BE2C (cell line): ENCODE data around the gene FCGR3B. TPM values are rescaled to one million over a fixed set of nuclear protein-coding genes. Genes with fewer than 3 reads are reported as not detected.
"Not testable (repeated sequence)": the region's sequence is repeated elsewhere in the genome, so short reads cannot be mapped to it uniquely, and the experiment has no call there.

Source experiments
- DNase-seq: peaks from one replicate; pipeline ENCODE4 v3.0.0-alpha.2; 2020
- H3K27me3 ChIP-seq: fragments of 250-450 bp; sonication (Bioruptor Pico); 2 replicates; pipeline ENCODE4 v1.5.1; 2020; ENCODE audit warnings: mild to moderate bottlenecking
- H3K36me3 ChIP-seq: fragments of 250-450 bp; sonication (Bioruptor Pico); 2 replicates; pipeline ENCODE4 v1.5.1; 2020; ENCODE audit warnings: mild to moderate bottlenecking
- H3K4me1 ChIP-seq: fragments of 250-450 bp; sonication (Bioruptor Pico); 2 replicates; pipeline ENCODE4 v1.5.1; 2020
- H3K4me3 ChIP-seq: 2 replicates; pipeline ENCODE4 v1.5.1; 2011; ENCODE audit warnings: low read depth, low read length
- H3K9me3 ChIP-seq: fragments of 250-450 bp; sonication (Bioruptor Pico); 2 replicates; pipeline ENCODE4 v1.5.1; 2020
- polyA plus RNA-seq: library from polyadenylated mRNA; unstranded; fragments of >200 nt; gene quantifications from one replicate; pipeline ENCODE4 v1.2.1, GENCODE V29; 2012; ENCODE audit warnings: low read depth, missing spikeins; ENCODE audit not compliant: insufficient read length, insufficient read depth
- TF ChIP-seq, protein P1 (sequence below): IDR thresholded peaks from 2 replicates; pipeline ENCODE4 v1.5.1; 2012; ENCODE audit warnings: mild to moderate bottlenecking, low read depth, low read length

Gene FCGR3B
- polyA plus RNA-seq = not detected

DNA sequence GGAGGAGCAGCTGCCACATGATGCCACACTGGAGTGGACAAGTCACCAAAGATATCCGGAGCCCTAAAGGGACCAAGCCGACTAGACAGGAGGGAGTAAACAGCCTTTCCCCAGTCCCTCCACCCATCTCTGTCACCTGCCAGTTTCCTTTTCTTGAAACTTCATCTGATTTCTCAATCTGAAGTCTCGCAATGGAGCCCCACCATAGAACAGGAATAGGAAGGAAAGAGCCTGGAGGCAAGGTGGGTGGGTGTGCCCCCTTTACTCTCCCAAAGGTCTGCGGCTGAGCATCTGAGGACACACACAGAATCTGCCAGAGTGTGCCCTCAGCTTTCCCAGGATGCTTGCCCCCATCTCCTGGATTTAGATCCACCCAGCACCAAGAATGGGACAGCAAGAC lies at the start of gene FCGR3B:
TSS of gene FCGR3B (minus strand) at position 101 of the 400 bp plus-strand sequence. CDS start at position 19, 82 bp downstream.
- TF ChIP-seq, protein P1, sequence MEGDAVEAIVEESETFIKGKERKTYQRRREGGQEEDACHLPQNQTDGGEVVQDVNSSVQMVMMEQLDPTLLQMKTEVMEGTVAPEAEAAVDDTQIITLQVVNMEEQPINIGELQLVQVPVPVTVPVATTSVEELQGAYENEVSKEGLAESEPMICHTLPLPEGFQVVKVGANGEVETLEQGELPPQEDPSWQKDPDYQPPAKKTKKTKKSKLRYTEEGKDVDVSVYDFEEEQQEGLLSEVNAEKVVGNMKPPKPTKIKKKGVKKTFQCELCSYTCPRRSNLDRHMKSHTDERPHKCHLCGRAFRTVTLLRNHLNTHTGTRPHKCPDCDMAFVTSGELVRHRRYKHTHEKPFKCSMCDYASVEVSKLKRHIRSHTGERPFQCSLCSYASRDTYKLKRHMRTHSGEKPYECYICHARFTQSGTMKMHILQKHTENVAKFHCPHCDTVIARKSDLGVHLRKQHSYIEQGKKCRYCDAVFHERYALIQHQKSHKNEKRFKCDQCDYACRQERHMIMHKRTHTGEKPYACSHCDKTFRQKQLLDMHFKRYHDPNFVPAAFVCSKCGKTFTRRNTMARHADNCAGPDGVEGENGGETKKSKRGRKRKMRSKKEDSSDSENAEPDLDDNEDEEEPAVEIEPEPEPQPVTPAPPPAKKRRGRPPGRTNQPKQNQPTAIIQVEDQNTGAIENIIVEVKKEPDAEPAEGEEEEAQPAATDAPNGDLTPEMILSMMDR = no peak
- H3K9me3 ChIP-seq = no peaks in the 10 kb centered on the region
- no peaks in the 10 kb centered on the region for H3K36me3 ChIP-seq
- H3K4me3 ChIP-seq = no peak within 1 kb of the TSS
- no peaks in the 10 kb centered on the region for H3K4me1 ChIP-seq
- no peak for DNase-seq
- no peaks in the 10 kb centered on the region for H3K27me3 ChIP-seq

DNA sequence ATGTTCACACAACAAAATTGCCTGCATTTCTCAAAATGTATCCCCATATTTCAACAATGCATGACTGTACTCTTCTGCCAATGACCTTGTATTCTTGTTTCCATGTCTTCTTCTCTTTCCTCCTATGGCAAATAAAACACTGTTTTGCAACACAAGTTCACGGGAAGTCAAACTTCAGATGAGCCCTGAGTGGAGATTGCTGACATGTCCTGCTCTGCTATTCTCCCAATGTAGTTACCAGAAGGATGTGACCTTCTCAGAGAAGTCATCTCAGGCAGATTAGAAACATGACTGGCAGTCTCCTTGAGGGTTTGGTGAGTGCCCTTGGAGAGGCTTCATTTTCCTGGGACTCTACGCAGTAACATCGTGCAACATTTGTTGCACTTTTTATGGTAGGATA lies 47.5 kb upstream of the FCGR3B start:
- H3K4me1 ChIP-seq = no peaks in the 10 kb centered on the region
- TF ChIP-seq, protein P1 = no peak
- H3K9me3 ChIP-seq = no peaks in the 10 kb centered on the region
- H3K27me3 ChIP-seq = peaks cover 36% of the 10 kb centered on the region
- DNase-seq = no peak
- no peak overlapping the region for H3K4me3 ChIP-seq
- H3K36me3 ChIP-seq = no peaks in the 10 kb centered on the region

DNA sequence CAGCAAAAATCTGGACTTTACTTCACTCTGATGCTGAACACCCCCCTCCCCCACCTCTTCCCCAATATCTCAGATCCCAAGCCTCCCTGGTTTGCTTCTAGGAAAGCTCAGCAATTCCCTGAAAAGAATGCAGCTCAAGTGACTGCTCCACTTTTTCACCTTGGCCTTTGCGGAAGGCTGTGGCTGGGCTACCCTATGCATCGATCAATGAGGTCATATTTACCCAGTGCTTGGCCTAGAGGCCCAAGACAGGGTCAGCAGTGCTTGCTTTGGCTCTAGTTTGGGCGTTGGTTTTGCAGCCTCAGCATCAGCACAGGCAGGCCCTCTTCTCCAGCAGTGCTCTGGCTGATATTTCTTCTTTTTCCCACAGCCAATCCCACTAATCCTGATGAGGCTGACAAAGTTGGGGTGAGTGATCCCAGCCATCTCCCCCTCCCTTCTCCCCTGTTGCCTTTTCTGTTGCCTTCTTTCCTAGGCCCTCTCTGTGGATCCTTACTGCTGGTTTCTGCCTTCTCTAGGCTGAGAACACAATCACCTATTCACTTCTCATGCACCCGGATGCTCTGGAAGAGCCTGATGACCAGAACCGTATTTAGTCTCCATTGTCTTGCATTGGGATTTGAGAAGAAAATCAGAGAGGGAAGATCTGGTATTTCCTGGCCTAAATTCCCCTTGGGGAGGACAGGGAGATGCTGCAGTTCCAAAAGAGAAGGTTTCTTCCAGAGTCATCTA lies 46.1 kb upstream of the FCGR3B start:
- no peaks in the 10 kb centered on the region for H3K9me3 ChIP-seq
- no peaks in the 10 kb centered on the region for H3K36me3 ChIP-seq
- TF ChIP-seq, protein P1 = no peak
- H3K4me1 ChIP-seq = no peaks in the 10 kb centered on the region
- no peak for DNase-seq
- H3K4me3 ChIP-seq = no peak overlapping the region
- H3K27me3 ChIP-seq = peaks cover 25% of the 10 kb centered on the region

DNA sequence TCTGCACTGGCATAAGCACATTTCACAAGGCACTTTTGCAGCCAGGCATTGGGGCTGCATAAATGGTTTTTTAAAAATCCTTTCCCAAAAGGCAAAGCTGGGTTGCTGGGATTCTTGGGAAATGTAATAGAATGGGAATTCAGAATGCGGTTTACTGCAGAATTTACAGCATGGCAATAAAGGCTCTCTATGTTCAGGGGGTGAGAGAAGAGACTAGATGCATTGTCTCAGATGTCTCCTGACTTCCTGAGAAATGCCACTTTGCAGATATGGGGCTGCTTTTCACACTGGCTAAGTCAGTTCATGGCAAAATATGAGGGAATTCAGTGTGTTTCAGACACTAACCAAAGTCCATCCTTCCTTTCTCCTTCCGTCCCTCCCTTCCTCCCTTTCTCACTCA lies 45.5 kb upstream of the FCGR3B start:
- Histone ChIP-seq H3K27me3 (peaks cover 18% of the 10 kb centered on the region), H3K4me3 (no peak overlapping the region), H3K4me1 (no peaks in the 10 kb centered on the region), H3K9me3 (no peaks in the 10 kb centered on the region), H3K36me3 (no peaks in the 10 kb centered on the region)
- DNase-seq = no peak
- TF ChIP-seq, protein P1 = no peak

DNA sequence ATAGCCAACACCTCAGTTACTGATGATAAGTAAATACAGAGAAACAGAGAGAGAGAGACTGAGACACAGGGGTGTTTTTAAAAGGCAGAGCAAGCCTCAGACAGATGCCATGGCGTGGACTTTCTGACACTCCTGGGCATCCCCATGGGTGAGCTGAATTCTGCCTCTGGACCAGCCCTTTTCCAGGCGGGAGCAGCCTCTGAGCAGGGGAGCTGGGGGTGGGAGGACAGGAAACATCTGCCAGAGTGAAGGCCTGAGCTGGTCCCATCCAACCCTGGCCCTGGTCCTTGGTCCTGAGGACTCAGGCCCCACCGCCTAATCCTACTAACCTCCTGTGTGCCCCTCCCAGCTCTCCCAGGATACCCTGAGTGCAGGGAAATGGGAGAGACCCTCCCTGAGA lies 43.9 kb upstream of the FCGR3B start:
- H3K9me3 ChIP-seq, H3K4me1 ChIP-seq, H3K27me3 ChIP-seq, H3K4me3 ChIP-seq, H3K36me3 ChIP-seq, DNase-seq: not testable (repeated sequence)

DNA sequence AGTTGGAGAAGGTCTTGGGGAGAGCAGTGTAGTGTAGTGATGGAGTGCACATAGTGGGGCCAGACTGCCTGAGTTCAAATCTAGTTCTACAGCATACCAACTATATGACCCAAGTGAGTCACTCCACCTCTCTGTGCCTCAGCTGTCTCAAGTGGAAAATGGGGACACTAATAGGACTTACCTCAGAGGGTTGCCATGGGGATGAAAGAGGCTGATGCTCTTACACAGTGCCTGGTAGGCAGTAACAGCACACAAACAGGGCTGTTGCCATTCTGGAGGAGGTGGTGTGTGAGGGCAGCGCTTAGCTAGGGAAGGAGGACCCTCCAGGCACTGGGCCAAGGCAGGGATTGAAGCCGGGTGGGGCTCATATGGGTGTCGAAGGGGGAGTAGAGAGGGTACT lies 43.5 kb upstream of the FCGR3B start:
- H3K9me3 ChIP-seq, DNase-seq, H3K36me3 ChIP-seq, H3K27me3 ChIP-seq, H3K4me1 ChIP-seq, H3K4me3 ChIP-seq: not testable (repeated sequence)

DNA sequence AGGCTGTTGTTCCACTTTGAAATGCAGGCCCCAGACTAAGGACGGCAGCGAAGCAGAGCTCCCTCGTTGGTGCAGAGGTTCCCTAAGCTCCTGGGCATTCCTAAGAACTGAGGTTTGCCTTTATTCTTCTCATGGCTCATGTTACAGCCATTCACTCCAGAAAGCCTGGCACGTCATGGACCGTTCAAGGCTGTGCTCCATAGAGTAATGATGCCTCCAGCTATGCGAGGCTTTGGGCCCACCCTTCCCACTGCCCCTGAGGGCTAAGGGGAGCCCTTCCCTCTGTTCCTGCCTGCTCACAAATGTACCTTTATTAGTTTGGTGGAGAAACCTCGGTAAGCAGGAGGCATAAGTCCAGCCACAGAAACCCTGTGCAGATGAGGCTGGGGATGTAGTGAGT lies 42.5 kb upstream of the FCGR3B start:
- not testable (repeated sequence) for H3K4me3 ChIP-seq, H3K4me1 ChIP-seq, H3K36me3 ChIP-seq, H3K27me3 ChIP-seq, DNase-seq, H3K9me3 ChIP-seq

DNA sequence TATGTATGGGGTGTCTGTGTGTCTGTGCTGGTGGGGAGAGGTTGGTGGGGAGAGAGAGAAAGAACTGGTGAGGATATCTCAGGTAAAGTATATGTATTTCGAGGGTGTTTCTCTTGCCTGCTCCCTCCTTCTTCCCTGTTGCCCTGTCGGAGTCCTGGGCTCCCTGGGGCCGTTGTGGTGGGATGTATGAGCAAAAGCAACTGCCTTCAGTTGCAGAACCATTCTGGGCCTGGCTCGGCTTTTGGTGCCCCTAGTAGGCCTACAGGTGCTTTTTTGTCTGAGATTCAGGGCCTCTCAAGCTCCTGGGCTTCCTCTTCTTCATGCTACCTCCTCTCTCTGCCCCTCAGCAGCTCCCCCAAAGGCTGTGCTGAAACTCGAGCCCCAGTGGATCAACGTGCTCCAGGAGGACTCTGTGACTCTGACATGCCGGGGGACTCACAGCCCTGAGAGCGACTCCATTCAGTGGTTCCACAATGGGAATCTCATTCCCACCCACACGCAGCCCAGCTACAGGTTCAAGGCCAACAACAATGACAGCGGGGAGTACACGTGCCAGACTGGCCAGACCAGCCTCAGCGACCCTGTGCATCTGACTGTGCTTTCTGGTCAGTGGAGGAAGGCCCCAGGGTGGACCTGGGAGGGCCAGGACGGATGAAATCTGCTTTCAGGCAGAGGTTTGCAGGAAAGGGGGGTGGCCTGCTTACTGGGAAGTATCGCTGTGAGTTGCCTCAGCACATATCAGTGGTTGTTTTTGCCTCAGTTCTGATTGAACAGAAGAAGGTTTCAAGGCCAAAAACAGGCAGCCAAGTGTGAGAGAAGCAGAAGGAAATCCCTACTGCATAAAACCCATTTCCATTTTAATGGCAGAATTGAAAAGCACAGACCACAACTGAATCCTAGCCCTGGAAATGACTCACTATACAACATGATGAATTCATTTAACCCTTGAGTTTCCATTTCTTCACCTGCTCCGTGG lies 40.4 kb upstream of the FCGR3B start:
- H3K36me3 ChIP-seq, H3K27me3 ChIP-seq, DNase-seq, H3K4me3 ChIP-seq, H3K9me3 ChIP-seq, H3K4me1 ChIP-seq: not testable (repeated sequence)

DNA sequence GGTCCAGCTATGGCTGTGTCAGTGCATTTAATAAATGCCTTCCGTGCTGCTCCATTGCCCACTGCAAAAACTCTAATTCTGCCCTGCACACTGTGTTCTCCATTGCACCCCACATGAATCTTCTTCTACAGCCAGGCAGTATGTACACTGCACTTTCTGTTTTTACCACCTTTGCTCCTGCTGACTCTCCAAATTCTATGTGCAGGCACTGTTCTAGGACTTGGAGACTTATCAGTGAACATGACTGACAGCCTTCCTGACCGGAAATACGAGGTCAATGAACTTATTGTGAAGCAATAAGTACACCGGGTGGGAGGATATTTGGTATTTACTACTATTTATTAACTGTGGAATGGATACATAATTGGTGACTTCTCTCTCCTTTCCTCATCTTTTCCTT lies 33.7 kb upstream of the FCGR3B start:
- not testable (repeated sequence) for H3K27me3 ChIP-seq, H3K36me3 ChIP-seq, H3K4me1 ChIP-seq, H3K9me3 ChIP-seq, H3K4me3 ChIP-seq, DNase-seq

DNA sequence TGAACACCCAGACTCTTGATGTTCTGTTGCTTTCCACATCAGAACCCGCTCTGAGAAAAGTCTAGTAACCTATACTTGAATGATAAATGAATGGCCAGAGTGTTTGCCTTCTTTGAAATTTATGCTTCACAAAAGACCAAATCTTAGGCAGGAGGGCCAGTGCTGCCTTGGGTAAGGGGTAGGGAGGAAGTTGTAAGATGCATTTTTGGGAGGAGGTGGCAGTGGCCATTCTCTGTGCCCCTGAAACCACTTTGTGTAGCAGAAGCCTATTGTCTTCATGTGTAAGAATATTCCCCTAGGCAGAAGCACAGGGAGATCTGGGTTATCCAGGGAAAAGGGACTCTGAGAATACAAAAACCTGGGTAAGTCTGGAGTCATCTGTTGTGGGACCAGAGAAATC lies 32.6 kb upstream of the FCGR3B start:
- H3K27me3 ChIP-seq, H3K9me3 ChIP-seq, H3K4me1 ChIP-seq, DNase-seq, H3K4me3 ChIP-seq, H3K36me3 ChIP-seq: not testable (repeated sequence)
